Osteoblast (primary cell): ENCODE measurements around the gene RBAK. TPM values are rescaled to one million over a fixed set of nuclear protein-coding genes. Genes with fewer than 3 reads are reported as not detected.

Experiments used
- DNase-seq: peaks from one replicate; pipeline ENCODE4 v3.0.0; 2011; ENCODE audit warnings: low spot score, mixed read lengths; ENCODE audit not compliant: insufficient read length; ENCODE audit errors: missing footprints
- H2AFZ ChIP-seq: 2 replicates; pipeline ENCODE4 v1.6.0; 2011; ENCODE audit warnings: mild to moderate bottlenecking, low read length
- H3K27ac ChIP-seq: 2 replicates; pipeline ENCODE4 v1.5.1; 2011; ENCODE audit warnings: mild to moderate bottlenecking, low read depth, low read length, moderate library complexity
- H3K27me3 ChIP-seq: 2 replicates; pipeline ENCODE4 v1.6.0; 2012; ENCODE audit warnings: mild to moderate bottlenecking, control low read depth, inconsistent platforms, low read length, moderate library complexity; ENCODE audit not compliant: insufficient read depth
- H3K36me3 ChIP-seq: 2 replicates; pipeline ENCODE4 v1.5.1; 2011; ENCODE audit warnings: mild to moderate bottlenecking, low read length, control low read depth, moderate library complexity; ENCODE audit not compliant: insufficient read depth
- H3K4me1 ChIP-seq: 2 replicates; pipeline ENCODE4 v1.5.1; 2011; ENCODE audit warnings: mild to moderate bottlenecking, low read length, control low read depth, moderate library complexity; ENCODE audit not compliant: insufficient read depth
- H3K4me2 ChIP-seq: 2 replicates; pipeline ENCODE4 v1.6.0; 2011; ENCODE audit warnings: mild to moderate bottlenecking, low read length; ENCODE audit not compliant: insufficient read depth
- H3K4me3 ChIP-seq: fragments of 200-600 bp; sonication (generic); 3 replicates; pipeline ENCODE4 v1.5.1; 2012; ENCODE audit warnings: mild to moderate bottlenecking, low read length, inconsistent platforms; ENCODE audit not compliant: insufficient read depth
- H3K79me2 ChIP-seq: 2 replicates; pipeline ENCODE4 v1.6.0; 2012; ENCODE audit warnings: mild to moderate bottlenecking, low read length, control low read depth, inconsistent platforms; ENCODE audit not compliant: insufficient read depth
- H3K9me3 ChIP-seq: 2 replicates; pipeline ENCODE4 v1.5.1; 2011; ENCODE audit warnings: low read depth, low read length, control low read depth
- H4K20me1 ChIP-seq: 2 replicates; pipeline ENCODE4 v1.6.0; 2012; ENCODE audit warnings: mild to moderate bottlenecking, low read length, control low read depth; ENCODE audit not compliant: insufficient read depth
- CTCF ChIP-seq: IDR thresholded peaks from 2 replicates; pipeline ENCODE4 v1.5.1; 2011; ENCODE audit warnings: mild to moderate bottlenecking, low read depth, low read length, moderate library complexity; ENCODE audit errors: extremely low read depth
- total RNA-seq: library from RNA; depleted of rRNA; stranded (reverse); fragments of >200 nt; gene quantifications from 2 replicates; pipeline ENCODE4 v1.2.3, GENCODE V29; 2012

The RBAK gene
- total RNA-seq, 1 donor, result 10.9 TPM

GRCh38 chr7:5088906-5089305, 43.2 kb downstream of the RBAK start:
- Histone ChIP-seq H3K4me1 (no peaks in the 10 kb centered on the region), H3K36me3 (no peaks in the 10 kb centered on the region), H4K20me1 (no peaks in the 10 kb centered on the region), H3K9me3 (peaks cover 4% of the 10 kb centered on the region), H3K27me3 (no peaks in the 10 kb centered on the region), H3K4me2 (no peak overlapping the region), H3K27ac (no peak overlapping the region), H2AFZ (no peak overlapping the region), H3K79me2 (no peaks in the 10 kb centered on the region), H3K4me3 (no peak overlapping the region)
- no peak for DNase-seq
- TF ChIP-seq CTCF, result no peak

- Histone ChIP-seq H3K4me1 (no peaks in the 10 kb centered on the region), H3K27ac (no peak overlapping the region), H2AFZ (no peak overlapping the region), H3K4me3 (no peak overlapping the region), H4K20me1 (no peaks in the 10 kb centered on the region), H3K36me3 (no peaks in the 10 kb centered on the region), H3K4me2 (no peak overlapping the region), H3K79me2 (no peaks in the 10 kb centered on the region), H3K9me3 (peaks cover 9% of the 10 kb centered on the region), H3K27me3 (no peaks in the 10 kb centered on the region)
- TF ChIP-seq CTCF, result no peak
- no peak for DNase-seq
These were observed 48.3 kb downstream of the RBAK start for GRCh38 chr7:5093948-5094347.

- no peaks in the 10 kb centered on the region for H4K20me1 ChIP-seq
- no peak overlapping the region for H3K27ac ChIP-seq
- peaks cover 9% of the 10 kb centered on the region for H3K9me3 ChIP-seq
- no peak for DNase-seq
- H3K4me3 ChIP-seq, result no peak overlapping the region
- no peaks in the 10 kb centered on the region for H3K36me3 ChIP-seq
- no peak overlapping the region for H3K4me2 ChIP-seq
- no peak for TF ChIP-seq CTCF
- H3K27me3 ChIP-seq, result no peaks in the 10 kb centered on the region
- H2AFZ ChIP-seq, result no peak overlapping the region
- H3K79me2 ChIP-seq, result no peaks in the 10 kb centered on the region
- no peaks in the 10 kb centered on the region for H3K4me1 ChIP-seq
These were observed 49.0 kb downstream of the RBAK start for GRCh38 chr7:5094641-5095040.

- no peak for TF ChIP-seq CTCF
- Histone ChIP-seq H3K27me3 (peaks cover 2% of the 10 kb centered on the region), H4K20me1 (no peaks in the 10 kb centered on the region), H2AFZ (no peak overlapping the region), H3K79me2 (no peaks in the 10 kb centered on the region), H3K4me3 (no peak overlapping the region), H3K36me3 (no peaks in the 10 kb centered on the region), H3K27ac (no peak overlapping the region), H3K4me1 (no peaks in the 10 kb centered on the region), H3K9me3 (no peaks in the 10 kb centered on the region), H3K4me2 (no peak overlapping the region)
- no peak for DNase-seq
These were observed 70.7 kb downstream of the RBAK start for GRCh38 chr7:5116359-5116758.
